Measurements from ENCODE around the gene ATG16L1.

The ATG16L1 gene

GRCh38 chr2:233290051-233290845 is 38.8 kb downstream of the ATG16L1 start:
- DNase-seq (ENCODE audit: low read depth) = no peak

- DNase-seq (ENCODE audit: low read depth) = no peak
These were observed 44.4 kb downstream of the ATG16L1 start for GRCh38 chr2:233295891-233296290.

GRCh38 chr2:233297076-233297475 is 45.6 kb downstream of the ATG16L1 start:
- DNase-seq (ENCODE audit: low read depth) = no peak

GRCh38 chr2:233300401-233300800 is 48.9 kb downstream of the ATG16L1 start:
- no peak for DNase-seq (ENCODE audit: low read depth)

- no peak for DNase-seq (ENCODE audit: low read depth)
These were observed 49.8 kb downstream of the ATG16L1 start for GRCh38 chr2:233301248-233301647.

- no peak for DNase-seq (ENCODE audit: low read depth)
These were observed 50.3 kb downstream of the ATG16L1 start for GRCh38 chr2:233301811-233302210.

GRCh38 chr2:233303252-233303651 is 51.8 kb downstream of the ATG16L1 start:
- no peak for DNase-seq (ENCODE audit: low read depth)

GRCh38 chr2:233307565-233307964 is 56.1 kb downstream of the ATG16L1 start, which contains the start of gene SAG:
SAG (plus strand) TSS chr2:233307816; CDS start chr2:233309190, 1,374 bp downstream.
- no peak for DNase-seq (ENCODE audit: low read depth)

- no peak for DNase-seq (ENCODE audit: low read depth)
These were observed 59.9 kb downstream of the ATG16L1 start for GRCh38 chr2:233311241-233311926.

- no peak for DNase-seq (ENCODE audit: low read depth)
These were observed 61.4 kb downstream of the ATG16L1 start for GRCh38 chr2:233312874-233313273.

GRCh38 chr2:233314180-233314925 is 62.9 kb downstream of the ATG16L1 start:
- no peak for DNase-seq (ENCODE audit: low read depth)

- no peak for DNase-seq (ENCODE audit: low read depth)
These were observed 65.9 kb downstream of the ATG16L1 start for GRCh38 chr2:233317196-233317943.

GRCh38 chr2:233319256-233319655 is 67.8 kb downstream of the ATG16L1 start:
- no peak for DNase-seq (ENCODE audit: low read depth)

- DNase-seq (ENCODE audit: low read depth) = no peak
These were observed 69.0 kb downstream of the ATG16L1 start for GRCh38 chr2:233320470-233320869.

GRCh38 chr2:233321166-233321565 is 69.7 kb downstream of the ATG16L1 start:
- no peak for DNase-seq (ENCODE audit: low read depth)

- no peak for DNase-seq (ENCODE audit: low read depth)
These were observed 72.4 kb downstream of the ATG16L1 start for GRCh38 chr2:233323851-233324250.

GRCh38 chr2:233325256-233325655 is 73.8 kb downstream of the ATG16L1 start:
- no peak for DNase-seq (ENCODE audit: low read depth)

- no peak for DNase-seq (ENCODE audit: low read depth)
These were observed 74.3 kb downstream of the ATG16L1 start for GRCh38 chr2:233325814-233326213.

GRCh38 chr2:233326500-233326899 is 75.0 kb downstream of the ATG16L1 start:
- no peak for DNase-seq (ENCODE audit: low read depth)

GRCh38 chr2:233328922-233329321 is 77.4 kb downstream of the ATG16L1 start:
- no peak for DNase-seq (ENCODE audit: low read depth)

GRCh38 chr2:233329489-233330135 is 78.1 kb downstream of the ATG16L1 start:
- no peak for DNase-seq (ENCODE audit: low read depth)
